GM12891 (cell line): ENCODE results near the gene LILRB4.
"Not testable (repeated sequence)": the region's sequence is repeated elsewhere in the genome, so short reads cannot be mapped to it uniquely, and the experiment has no call there.

Experiments used
- DNase-seq: peaks from one replicate; pipeline ENCODE4 v3.0.0; 2011; ENCODE audit warnings: low spot score; ENCODE audit not compliant: insufficient read length
- FAIRE-seq: peaks from 2 replicates; lab custom pipeline; 2011; peaks lifted over from hg19 to GRCh38; lab: Jason Lieb, UNC
- PAX5 ChIP-seq: IDR thresholded peaks from 2 replicates; pipeline ENCODE4 v1.6.1; 2011; ENCODE audit warnings: low read length, moderate library complexity, mild to moderate bottlenecking; ENCODE audit not compliant: insufficient read depth, severe bottlenecking
- POLR2A ChIP-seq: IDR thresholded peaks from 2 replicates; pipeline ENCODE4 v1.6.1; 2011; ENCODE audit warnings: low read depth, low read length, control low read depth
- POLR2AphosphoS5 ChIP-seq: IDR thresholded peaks from 2 replicates; pipeline ENCODE4 v1.6.1; 2011; ENCODE audit warnings: low read depth, low read length, control low read depth
- POU2F2 ChIP-seq: IDR thresholded peaks from 2 replicates; pipeline ENCODE4 v1.6.1; 2011; ENCODE audit warnings: low read depth, mild to moderate bottlenecking, control low read depth, low read length, moderate library complexity
- SPI1 ChIP-seq: IDR thresholded peaks from 2 replicates; pipeline ENCODE4 v1.6.1; 2011; ENCODE audit warnings: low read depth, low read length, control low read depth
- TAF1 ChIP-seq: IDR thresholded peaks from 2 replicates; pipeline ENCODE4 v1.6.1; 2011; ENCODE audit warnings: low read depth, low read length, control low read depth

The LILRB4 gene

GRCh38 chr19:54670576-54671357 lies 8.0 kb downstream of the LILRB4 start:
- TF ChIP-seq POU2F2, result no peak
- no peak for TF ChIP-seq POLR2A
- no peak for TF ChIP-seq POLR2AphosphoS5
- no peak for TF ChIP-seq PAX5
- TF ChIP-seq TAF1, result no peak
- TF ChIP-seq SPI1, result no peak
- DNase-seq, result no peak
- FAIRE-seq, result no peak

GRCh38 chr19:54673222-54673621 lies 10.4 kb downstream of the LILRB4 start:
- DNase-seq (no peak), FAIRE-seq (no peak)
- TF ChIP-seq POLR2AphosphoS5 (no peak), POLR2A (no peak), PAX5 (no peak), POU2F2 (no peak), SPI1 (no peak), TAF1 (no peak)

GRCh38 chr19:54674021-54674617 lies 11.3 kb downstream of the LILRB4 start:
- peak; percentile 74 for FAIRE-seq
- no peak for DNase-seq

GRCh38 chr19:54676210-54676834 lies 13.5 kb downstream of the LILRB4 start:
- DNase-seq, result not testable (repeated sequence)
- FAIRE-seq, result peak; percentile 93

More at GRCh38 chr19:54674021-54674617, 11.3 kb downstream of the LILRB4 start:
- TF ChIP-seq PAX5 (no peak), POU2F2 (no peak), SPI1 (no peak), POLR2A (no peak), TAF1 (no peak), POLR2AphosphoS5 (no peak)

- FAIRE-seq (no peak), DNase-seq (no peak)
- no peak for TF ChIP-seq PAX5
- peak; percentile 31; the same call in 1 of the 2 replicates for TF ChIP-seq POU2F2
Observed at GRCh38 chr19:54677217-54677616, 14.4 kb downstream of the LILRB4 start.

- not testable (repeated sequence) for DNase-seq, FAIRE-seq
Observed at GRCh38 chr19:54681596-54681995, 18.8 kb downstream of the LILRB4 start.

GRCh38 chr19:54682306-54682856 lies 19.6 kb downstream of the LILRB4 start:
- FAIRE-seq, result no peak
- DNase-seq, result no peak
- no peak for TF ChIP-seq POU2F2

GRCh38 chr19:54684527-54684926 lies 21.7 kb downstream of the LILRB4 start:
- no peak for DNase-seq
- FAIRE-seq, result no peak
- no peak for TF ChIP-seq POLR2A
- no peak for TF ChIP-seq POLR2AphosphoS5
- no peak for TF ChIP-seq TAF1
- no peak for TF ChIP-seq PAX5
- no peak for TF ChIP-seq POU2F2
- no peak for TF ChIP-seq SPI1

- TF ChIP-seq SPI1 (no peak), POLR2AphosphoS5 (no peak), POU2F2 (no peak)
- DNase-seq (no peak), FAIRE-seq (no peak)
Observed at GRCh38 chr19:54691582-54692297, 29.0 kb downstream of the LILRB4 start.

- DNase-seq (no peak), FAIRE-seq (no peak)
- TF ChIP-seq POLR2AphosphoS5, result no peak
Observed at GRCh38 chr19:54692298-54692615, 29.5 kb downstream of the LILRB4 start.
